WTC11 (cell line): Measurements from ENCODE around the gene C4orf33. TPM values are rescaled to one million over a fixed set of nuclear protein-coding genes. Genes with fewer than 3 reads are reported as not detected.

Experiments
- NFATC4 ChIP-seq: fragments of 250-450 bp; sonication (Bioruptor Pico); IDR thresholded peaks from 2 replicates; pipeline ENCODE4 v1.9.0; 2021; ENCODE audit warnings: mild to moderate bottlenecking
- SMAD4 ChIP-seq: sonication (generic); formaldehyde crosslinking; IDR thresholded peaks from 2 replicates; pipeline ENCODE4 v1.8.0; 2022; ENCODE audit warnings: mild to moderate bottlenecking, missing genetic modification reagents
- ZNF263 ChIP-seq: sonication (generic); formaldehyde crosslinking; IDR thresholded peaks from 2 replicates; pipeline ENCODE4 v1.8.1; 2022; ENCODE audit warnings: low read depth, mild to moderate bottlenecking, moderate library complexity, missing genetic modification reagents
- total RNA-seq: library from RNA; stranded (reverse); gene quantifications from 3 replicates; pipeline ENCODE4 v1.2.3, GENCODE V29; 2021
- TF ChIP-seq, protein P1 (sequence below): fragments of 250-450 bp; sonication (Bioruptor Pico); conservative IDR thresholded peaks from 2 replicates; pipeline ENCODE4 v1.9.0; 2021; ENCODE audit warnings: mild to moderate bottlenecking

C4orf33 gene
- total RNA-seq, 1 experiment from 2014 or later = 6.9 TPM

DNA sequence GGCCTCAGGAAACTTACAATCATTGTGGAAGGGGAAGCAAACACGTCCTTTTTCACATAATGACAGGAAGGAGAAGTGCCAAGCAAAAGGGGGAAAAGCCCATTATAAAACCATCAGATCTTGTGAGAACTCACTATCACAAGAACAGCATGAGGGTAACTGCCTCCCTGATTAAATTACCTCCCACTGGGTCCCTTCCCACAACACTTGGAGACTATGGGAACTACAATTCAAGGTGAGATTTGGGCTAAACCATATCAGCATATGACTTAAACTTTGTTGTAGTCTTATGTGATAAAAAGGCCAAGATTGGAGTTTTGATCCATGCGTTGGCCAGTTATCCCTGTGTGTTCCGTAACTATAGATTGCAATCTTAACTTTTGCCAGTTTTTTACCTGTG lies 68.3 kb downstream of the C4orf33 start (continued):
- TF ChIP-seq, protein P1, sequence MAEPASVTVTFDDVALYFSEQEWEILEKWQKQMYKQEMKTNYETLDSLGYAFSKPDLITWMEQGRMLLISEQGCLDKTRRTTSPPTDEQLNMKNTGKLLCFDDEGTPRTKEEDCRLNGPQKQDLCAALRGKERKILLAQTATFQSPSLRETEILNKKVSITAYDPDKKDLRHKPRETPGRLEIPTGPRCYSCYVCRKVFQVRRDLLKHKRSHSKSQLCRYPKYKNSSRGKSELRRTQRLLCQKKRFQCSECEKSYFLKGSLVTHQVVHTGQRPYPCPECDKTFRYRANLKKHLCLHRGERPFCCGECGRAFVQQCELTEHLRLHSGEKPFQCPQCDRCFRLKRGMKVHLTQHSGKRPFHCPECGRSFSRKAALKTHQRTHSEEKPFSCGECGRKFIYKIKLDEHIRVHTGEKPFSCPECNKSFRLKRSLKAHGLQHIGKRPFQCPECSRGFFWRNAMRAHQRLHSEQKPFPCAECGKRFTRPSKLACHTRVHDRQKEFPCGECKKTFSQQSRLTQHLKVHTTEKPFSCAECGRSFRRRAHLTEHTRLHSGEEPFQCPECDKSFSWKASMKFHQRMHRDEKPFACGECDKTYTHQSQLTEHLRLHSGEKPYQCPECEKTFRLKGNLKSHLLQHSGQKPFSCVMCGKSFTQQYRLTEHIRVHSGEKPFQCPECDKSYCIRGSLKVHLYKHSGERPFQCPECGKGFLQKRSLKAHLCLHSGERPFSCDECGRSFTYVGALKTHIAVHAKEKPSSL = no peak
- no peak for TF ChIP-seq NFATC4 (CRISPR knock-in tag)
- TF ChIP-seq ZNF263 (CRISPR knock-in tag) = no peak
- TF ChIP-seq SMAD4 (CRISPR knock-in tag) = no peak

Other genes starting within 250 kb of the C4orf33 start
- gene SCLT1, start 2.6 kb upstream of the C4orf33 start, total RNA-seq = 12.3 to 14.3 TPM (median 14.2 TPM) in 3 replicates